GM18519 (cell line): ENCODE results near the gene FREY1.

Experiments used
- ATAC-seq: cut with Tn5 transposase; IDR thresholded peaks from one replicate; pipeline ENCODE4 v1.9.1; 2021; ENCODE audit warnings: mild to moderate bottlenecking, moderate library complexity; ENCODE audit not compliant: unreplicated experiment, low FRiP score

FREY1 gene

GRCh38 chr11:45897556-45897955, 9.5 kb downstream of the FREY1 start:
- ATAC-seq: no peak

- ATAC-seq: no peak
Observed at GRCh38 chr11:45896422-45896984, 10.6 kb downstream of the FREY1 start.

DNA sequence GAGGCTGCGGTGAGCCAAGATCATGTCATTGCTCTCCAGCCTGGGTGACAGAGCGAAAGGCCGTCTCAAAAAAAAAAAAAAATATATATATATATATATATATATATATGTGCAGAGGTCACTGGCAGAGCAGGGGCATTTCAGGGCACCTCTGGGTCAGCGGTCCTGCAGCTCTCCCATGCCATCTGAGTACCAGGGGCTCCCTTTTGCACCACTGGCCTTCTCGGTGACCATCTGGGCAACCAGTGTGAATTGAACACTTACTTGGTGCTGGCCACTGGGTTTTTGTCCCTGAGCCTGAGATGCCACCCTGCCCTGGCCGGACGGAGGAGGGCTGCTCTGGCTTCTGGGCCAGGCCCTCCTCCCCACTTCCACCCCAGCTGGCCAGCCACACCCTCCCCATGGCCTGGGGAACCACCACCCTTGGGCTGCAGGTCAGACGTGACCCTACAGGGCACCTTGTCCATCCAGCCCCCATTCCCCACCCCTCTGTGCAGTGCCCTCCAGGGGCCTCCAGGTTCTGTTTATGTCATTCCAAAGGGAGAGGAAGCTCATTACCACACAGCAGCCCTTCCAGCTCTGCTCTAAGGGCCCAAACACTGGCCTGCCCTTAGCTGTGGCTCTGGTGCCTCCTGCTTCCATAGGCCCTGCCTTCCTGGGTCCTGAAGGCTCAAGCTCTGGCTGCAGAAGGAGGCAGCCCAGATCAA, 11.4 kb downstream of the FREY1 start:
- ATAC-seq: no peak

DNA sequence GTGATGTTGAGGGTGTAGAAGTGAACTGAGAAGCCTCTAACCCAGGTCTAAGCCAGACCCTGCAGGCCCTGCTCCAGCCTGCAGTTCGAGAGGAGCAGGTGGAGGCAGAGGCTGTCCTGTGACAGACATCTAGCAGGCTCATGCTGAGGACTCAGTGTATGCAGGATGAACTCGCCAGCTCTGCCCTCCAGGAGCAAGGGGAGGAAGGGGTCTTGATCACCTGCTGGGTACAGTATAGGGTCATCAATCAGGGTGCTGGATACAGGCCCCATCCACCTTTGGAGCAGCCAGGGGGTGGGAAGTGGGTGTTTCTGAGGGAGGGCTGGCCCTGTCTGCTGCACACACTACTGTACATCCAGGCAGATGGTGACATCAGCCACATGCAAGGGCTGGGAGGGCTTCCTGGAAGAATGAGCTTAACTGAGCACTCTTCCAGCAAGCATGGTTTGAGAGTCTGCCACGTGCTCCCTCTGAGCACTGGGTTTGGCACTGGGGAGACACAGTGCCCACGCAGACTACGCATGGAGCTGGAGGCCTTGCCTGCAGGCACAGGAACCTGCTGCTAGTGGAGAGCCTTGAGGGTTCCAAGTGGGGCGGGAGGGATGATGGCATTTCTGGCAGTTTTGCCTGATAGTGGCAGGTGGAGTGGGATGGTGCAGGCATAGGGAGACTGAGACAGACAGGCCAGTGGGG, 12.4 kb downstream of the FREY1 start:
- ATAC-seq: no peak

DNA sequence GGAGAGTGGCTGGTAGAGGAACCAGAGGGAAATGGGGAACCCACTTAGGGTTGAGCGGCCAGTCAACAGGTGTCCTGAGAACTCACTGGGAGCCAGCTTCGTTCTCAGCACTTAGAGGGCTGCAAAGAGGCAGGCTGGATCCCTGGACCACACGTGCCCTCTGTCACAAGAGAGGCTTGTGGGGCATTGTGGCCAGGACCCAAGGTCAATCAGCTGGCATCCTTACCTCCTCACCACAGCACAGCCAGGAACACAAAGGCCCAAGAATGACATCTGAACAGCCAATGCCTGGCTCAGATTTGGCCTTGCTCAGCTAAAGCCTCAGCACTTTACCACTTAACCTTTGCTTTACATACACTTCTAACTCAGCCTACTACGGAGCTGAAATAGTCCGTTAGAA, 14.2 kb downstream of the FREY1 start:
- no peak for ATAC-seq

GRCh38 chr11:45890886-45891550, 16.1 kb downstream of the FREY1 start:
- no peak for ATAC-seq

DNA sequence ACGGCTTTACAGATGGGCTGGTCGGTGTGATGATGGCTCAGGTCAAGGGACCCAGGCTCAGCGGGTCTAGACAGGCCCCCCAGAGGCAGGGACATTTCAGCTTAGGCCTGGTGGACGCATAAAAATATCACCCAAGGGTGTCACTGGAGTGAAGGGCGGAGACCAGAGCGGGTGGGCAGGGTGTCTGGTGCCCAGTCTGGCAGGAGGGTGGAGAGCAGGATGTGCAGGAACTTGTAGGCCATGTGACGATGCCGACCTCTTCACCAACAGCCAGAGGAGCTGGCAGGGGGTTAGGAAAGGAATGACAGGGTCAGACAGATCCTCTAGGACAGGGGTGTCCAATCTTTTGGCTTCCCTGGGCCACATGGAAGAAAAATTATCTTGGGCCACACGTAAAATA, 17.1 kb downstream of the FREY1 start:
- ATAC-seq: no peak

- ATAC-seq: no peak
Observed at GRCh38 chr11:45889555-45889954, 17.5 kb downstream of the FREY1 start.

GRCh38 chr11:45887587-45887986, 19.5 kb downstream of the FREY1 start:
- no peak for ATAC-seq

GRCh38 chr11:45886816-45887520, 20.1 kb downstream of the FREY1 start:
- ATAC-seq: no peak

DNA sequence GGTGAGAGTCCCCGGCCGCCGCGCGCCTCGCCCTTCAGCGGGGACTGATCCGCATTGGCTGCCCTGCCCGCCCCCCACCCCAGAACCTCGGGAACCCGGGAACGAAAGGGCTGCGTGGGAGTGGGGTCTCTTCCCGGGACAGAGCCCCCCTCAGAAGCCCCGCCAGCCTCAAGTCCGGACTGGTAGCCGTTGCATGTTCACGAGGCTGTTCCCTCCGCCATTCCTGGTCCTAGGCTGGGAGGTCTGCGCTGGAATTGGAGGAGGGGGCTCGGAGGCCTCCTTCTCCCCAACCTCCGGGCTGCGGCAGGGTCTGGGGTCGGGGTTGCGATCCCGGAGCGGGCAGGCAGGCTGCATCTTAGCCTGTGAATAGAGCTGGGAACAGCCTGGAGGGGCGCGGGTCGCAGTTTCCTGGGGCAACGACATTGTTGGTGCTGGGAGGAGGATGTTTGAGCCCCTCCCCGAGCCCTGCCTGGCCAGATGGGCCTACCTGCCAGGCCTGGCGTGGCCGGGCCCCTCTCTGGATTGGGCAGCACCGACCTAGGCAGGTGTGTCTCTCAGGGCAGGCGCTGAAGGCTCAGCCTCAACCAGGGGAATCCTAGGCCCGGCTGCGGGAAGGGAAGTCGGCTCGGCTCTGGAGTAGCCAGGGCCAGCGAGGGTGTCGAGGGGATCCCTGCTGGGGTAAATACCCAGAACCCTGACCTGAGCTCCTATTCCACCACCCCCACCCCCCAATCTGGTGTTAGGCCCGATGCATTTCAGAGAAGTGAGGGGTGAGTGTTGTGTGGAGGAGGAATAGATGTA, 20.9 kb downstream of the FREY1 start:
- ATAC-seq: no peak

DNA sequence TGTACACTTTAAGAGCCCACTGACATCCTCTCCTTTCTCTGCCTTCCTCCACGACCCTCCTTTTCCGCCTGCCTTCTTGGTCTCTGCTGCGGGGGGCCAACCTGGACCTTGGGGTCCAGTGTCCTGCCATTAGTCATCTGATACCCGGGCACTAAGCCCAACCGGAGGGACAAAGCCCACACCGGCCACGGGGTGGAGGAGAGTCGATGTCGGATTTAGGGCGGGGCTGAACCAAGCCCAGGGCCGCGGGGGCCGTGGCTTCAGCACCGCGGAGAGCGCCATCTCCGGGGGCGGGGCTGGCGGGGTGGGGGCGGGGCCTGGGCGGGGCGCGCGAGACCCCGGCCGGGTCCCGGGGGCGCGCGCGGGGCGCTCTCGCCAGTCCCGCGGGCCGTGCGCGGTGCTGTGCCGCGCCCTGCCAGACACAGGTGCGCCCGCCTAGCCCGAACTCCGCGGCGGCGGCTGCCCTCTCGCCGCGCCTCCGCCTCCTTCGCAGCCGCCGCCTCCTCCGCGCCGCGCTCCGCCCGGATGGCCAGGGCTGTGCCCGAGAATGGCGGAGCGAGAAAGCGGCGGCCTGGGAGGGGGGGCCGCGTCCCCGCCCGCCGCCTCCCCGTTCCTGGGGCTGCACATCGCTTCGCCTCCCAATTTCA, 21.7 kb downstream of the FREY1 start, which contains the start of gene MAPK8IP1:
MAPK8IP1 (plus strand) TSS at position 378 of the 647 bp plus-strand sequence; CDS start at position 548, 170 bp downstream.
- ATAC-seq: no peak

GRCh38 chr11:45884596-45885185, 22.4 kb downstream of the FREY1 start:
- no peak for ATAC-seq

DNA sequence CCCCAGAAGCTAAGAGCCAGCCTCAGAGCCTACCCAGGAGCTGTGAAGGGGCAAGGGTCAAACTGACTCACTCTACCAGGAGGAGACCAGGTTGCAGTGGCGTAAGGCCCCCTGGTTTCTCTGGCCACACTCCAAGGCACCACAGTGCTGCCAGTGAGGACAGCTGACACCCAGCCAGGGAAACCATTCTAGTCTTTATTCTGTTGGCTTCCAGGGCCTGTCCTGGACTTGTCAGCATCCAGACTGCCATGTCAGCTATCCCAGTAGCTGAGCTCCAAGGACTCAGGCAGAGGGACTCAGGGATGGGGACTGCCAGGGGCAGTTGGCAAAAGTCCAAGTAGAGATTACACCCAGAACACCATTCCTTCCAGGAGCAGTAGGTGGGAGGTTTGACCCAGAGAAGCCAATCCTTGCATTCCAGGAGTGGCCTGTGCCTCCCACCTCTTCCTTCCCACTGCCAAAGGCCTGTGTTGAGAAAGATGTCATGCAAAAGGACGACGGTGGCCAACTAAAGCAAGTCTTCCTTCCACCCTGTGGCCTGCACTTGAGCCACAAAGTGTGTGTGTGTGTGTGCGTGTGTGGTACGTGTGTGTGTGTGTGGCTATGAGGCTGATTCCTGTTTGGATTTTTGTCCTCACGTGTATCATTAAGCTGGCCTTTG, 25.2 kb downstream of the FREY1 start:
- no peak for ATAC-seq

DNA sequence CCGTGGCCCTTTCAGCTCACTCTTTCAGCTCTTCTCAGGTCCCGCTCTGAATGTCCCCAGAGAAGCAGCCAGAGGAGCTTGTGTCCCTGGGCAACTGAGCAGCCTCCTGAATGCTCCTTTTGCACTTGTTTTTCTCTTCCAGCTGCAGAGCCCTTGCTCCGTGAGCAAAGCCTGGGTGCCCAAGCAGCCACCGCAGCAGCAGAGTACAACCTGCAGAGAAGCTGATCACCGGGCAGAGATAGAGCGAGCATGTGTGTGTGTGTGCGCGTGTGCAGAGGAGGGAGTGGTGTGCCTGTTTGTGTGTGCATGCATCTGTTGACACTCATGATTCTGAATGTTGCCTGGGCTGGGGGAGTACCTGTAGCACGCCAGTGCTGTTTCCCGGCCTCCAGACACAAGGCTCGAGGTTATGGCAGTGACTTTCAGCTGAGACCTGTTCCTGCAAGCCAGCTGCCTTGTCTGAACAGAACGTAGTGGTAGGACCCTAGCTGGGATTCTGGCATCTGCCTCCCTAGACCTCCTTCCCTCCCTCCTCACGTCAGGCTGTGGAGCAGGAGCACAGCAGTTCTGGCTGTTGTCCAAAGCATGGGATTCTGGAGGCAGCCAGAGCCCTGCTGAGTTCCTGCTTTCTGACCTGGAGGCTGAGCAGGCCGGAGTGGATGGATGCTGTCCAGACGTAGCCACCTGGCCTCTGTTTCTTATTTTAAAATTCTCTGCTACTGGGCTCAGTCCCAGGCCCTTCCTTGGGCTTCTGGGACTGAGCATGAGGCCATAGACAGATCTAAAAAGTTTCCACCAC, 26.1 kb downstream of the FREY1 start:
- ATAC-seq: no peak

DNA sequence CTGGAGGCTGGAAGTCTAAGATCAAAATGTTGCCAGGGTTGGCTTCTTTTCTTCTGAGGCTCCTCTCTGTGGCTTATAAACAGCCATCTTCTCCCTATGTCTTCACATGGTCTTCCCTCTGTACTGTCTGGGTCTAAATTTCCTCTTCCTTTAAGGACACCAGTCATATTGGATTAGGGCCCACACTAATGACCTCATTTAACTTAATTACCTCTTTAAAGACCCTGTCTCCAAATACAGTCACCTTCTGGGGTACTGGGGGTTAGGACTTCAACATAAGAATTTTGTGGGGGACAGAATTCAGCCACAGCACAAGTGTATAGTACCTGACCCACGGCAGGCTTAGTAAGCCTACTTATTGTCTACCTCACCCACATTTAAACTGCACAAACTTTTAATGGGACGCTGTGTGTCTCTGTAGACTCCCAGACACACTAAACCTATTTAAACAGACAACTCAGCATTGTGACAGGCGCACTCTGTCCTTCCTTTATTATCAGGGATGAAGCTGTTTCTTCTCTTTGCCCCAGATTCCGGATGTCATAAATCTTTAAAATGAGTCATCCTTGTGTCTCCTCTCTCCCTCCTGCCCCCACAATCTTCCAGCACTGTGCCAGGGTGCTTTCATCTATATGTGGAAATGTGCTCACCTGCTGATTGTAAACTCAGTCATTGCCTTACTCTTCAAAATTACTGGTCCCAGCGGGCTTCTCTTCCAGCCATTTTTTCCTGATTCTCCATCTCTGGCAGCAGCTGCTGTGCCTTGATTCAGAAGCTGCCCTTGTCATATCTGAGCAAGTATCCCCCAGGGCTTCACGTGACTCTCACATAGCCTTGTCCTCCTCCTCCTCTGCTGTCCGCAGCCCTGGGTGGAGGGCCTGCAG, 27.0 kb downstream of the FREY1 start:
- no peak for ATAC-seq

DNA sequence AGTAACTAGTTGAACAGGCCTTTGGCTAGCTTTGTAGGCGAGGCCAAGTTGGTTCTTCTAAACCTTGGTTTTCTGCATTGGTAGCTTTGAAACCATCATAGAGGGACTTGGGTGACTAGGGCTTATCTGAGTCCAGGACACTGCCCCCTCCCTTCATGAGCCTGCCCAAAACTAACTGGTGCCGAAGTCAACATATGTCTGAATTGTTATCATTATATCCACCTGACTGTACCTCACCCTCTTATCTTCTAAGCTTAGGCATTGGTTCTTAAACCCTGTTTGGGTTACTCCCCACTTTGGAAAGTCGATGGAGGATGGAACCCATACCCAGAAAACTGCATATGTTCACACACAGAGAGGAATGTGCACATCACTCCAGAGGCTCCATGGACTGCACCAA, 29.2 kb downstream of the FREY1 start:
- no peak for ATAC-seq
